ENCODE results near the gene FOXB2.

GRCh38 chr9:76987594-76988200, 31.8 kb upstream of the FOXB2 start:
- TF ChIP-seq CTCF (IDR thresholded peaks at IDR 0.05) (no peak), POLR2A (IDR thresholded peaks at IDR 0.05) (no peak)
